CD4-positive, alpha-beta T cell treated with Interferon gamma for 1 hour (primary cell): Measurements from ENCODE around the gene MAP1LC3A.
A peak's percentile ranks its signal among the peaks of the same experiment; 100 is the strongest.
"Not testable (repeated sequence)": the region's sequence is repeated elsewhere in the genome, so short reads cannot be mapped to it uniquely, and the experiment has no call there.

Source experiments
- DNase-seq: peaks from one replicate; pipeline ENCODE4 v3.0.0-alpha.2; 2020

MAP1LC3A gene

GRCh38 chr20:34558320-34559218 lies at the start of gene MAP1LC3A:
Gene MAP1LC3A (plus strand): TSS chr20:34558718. CDS start chr20:34558869, 151 bp downstream.
- DNase-seq: peak; percentile 96

- DNase-seq: no peak
These were observed 47.9 kb upstream of the MAP1LC3A start for GRCh38 chr20:34510575-34510974.

DNA sequence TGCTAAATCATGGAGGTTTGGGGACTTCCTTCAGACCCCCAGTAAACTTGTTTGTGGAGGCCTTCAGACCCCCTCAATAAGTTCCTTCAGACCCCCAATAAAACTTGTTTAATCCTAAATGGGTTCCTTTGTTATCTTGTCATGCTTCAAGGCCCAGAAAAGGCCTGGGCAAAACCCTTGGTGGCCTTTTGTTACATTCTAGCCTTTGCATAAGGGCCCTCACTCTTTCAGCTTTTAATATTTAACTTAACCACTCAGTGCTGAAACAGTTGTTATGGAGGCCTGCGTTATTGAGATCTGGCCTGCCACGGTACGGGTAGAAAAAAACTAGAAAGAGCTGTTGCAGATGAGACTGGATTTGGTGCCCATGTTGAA lies 46.6 kb upstream of the MAP1LC3A start:
- DNase-seq: no peak

GRCh38 chr20:34512266-34512954 lies 46.1 kb upstream of the MAP1LC3A start:
- no peak for DNase-seq

DNA sequence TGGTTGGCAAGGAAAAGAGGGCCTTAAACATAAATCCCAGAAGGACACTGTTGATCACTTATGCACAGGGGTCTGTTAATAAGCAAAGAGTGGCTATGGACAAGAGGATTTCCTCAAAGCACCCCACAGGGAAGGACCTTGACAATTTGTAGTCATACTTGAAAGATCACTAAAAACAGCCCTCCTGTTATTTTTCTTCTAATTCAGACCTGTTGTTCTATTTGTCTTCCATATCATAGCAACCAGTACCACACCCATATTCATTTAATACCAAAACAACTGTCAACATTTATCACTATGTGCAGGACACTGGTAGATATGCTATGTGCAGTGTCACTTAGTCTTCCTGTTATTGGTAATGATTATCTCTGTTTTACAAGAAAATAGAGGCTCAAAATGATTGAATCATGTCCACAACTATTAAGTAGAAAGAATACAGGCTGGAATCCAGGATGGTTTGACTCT lies 45.5 kb upstream of the MAP1LC3A start:
- no peak for DNase-seq

DNA sequence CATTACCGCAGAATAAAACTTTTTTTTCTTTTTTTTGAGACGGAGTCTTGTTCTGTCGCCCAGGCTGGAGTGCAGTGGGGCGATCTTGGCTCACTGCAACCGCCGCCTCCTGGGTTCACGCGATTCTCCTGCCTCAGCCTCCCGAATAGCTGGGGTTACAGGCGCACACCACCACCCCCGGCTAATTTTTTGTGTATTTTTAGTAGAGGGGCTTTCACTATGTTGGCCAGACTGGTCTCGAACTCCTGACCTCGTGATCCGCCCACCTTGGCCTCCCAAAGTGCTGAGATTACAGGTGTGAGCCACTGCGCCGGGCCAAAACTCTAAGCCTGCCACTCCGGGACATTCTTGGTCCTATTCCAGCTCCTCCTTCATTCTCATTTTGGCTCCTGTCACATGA lies 44.5 kb upstream of the MAP1LC3A start:
- DNase-seq: not testable (repeated sequence)

DNA sequence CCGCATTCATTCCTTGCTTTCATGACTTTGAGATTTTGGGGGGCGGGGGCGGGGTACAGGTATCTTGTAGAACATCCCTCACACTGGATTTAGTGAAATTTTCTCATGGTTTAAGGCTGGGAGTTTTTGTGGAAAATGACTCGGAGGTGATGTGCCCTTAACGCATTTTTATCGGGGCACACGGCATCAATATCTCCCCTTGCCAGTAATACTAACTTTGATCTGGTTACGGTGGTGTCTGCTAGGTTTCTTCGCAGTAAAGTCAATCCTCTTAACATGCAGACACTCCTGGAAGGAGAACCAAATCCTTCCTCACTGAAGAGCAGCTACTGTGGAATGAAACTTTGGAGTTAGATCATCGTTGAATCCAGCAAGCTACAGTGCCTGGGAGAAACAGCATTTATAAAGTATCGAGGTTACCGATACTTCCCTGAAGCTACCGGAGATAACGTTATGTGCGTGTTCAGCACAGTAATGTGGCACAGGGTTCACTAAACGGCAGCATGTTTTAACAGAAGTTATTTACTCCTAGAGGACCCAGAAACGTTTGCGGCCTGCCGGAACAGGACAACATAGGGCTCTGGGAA lies 43.5 kb upstream of the MAP1LC3A start:
- no peak for DNase-seq

GRCh38 chr20:34515484-34516246 lies 42.9 kb upstream of the MAP1LC3A start:
- peak; percentile 56 for DNase-seq

GRCh38 chr20:34516247-34517113 lies 42.0 kb upstream of the MAP1LC3A start, which contains the start of gene DYNLRB1:
Gene DYNLRB1 (plus strand): TSS chr20:34516422. CDS start chr20:34516459, 37 bp downstream.
- peak; percentile 91 for DNase-seq

- no peak for DNase-seq
These were observed 41.4 kb upstream of the MAP1LC3A start for GRCh38 chr20:34517114-34517505.

- DNase-seq: not testable (repeated sequence)
These were observed 39.7 kb upstream of the MAP1LC3A start for GRCh38 chr20:34518863-34519262.

DNA sequence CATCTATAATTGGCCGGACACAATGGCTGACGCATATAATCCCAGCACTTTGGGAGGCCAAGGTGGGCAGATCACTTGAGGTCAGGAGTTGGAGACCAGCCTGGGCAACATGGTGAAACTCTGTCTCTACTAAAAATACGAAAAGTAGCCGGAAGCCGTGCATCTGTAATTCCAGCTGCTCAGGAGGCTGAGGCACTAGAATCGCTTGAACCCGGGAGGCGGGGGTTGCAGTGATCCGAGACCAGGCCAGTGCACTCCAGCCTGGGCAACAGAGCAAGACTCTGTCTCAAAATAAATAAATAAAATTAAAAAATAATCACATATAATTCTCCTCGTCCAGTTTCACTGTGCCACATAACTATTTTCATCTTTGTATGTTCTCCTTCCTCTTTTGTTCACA lies 38.7 kb upstream of the MAP1LC3A start:
- not testable (repeated sequence) for DNase-seq

DNA sequence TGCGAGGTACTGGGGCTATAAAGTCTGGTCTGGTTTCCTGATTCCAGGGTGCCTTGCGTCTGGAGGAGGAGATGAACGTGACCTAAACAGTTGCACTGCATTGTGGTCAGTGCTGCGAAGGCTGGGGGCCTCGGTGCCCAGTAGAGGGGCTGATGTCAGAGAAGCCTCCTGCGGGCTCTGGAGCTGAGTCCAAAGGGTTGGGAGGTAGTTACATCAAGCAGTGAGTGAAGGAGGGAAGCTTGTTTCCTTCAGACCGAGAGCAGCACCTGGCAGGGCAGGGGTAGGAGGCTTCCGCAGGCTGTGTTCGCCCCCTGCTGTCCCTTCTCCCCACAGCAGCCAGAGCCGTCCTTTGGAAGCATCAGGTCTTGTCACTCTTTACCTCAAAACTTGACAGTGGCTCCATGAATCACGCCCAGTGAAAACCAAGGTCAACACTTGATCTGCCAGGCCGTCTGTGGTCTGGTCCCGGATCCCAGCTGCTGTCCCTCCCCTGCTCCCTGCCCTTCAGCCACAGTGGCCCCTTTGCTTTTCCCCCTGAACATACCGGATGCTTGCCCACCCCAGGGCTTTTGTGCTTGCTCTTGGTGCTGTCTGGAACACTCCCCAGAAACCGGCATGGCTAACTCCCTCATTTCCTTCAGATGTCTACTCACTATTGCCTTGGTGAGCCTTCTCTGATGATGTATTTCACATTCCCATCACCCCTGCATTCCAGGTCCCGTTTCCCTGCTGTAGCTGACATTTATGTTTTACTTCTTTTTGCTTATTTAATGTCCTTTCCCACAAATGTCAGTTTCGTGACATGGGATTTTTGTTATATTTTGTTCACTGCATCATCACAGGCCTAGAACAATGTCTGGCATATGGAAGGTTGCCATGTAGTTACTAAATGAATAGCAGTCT lies 35.3 kb upstream of the MAP1LC3A start:
- DNase-seq: peak; percentile 40

GRCh38 chr20:34524426-34524825 lies 34.1 kb upstream of the MAP1LC3A start:
- no peak for DNase-seq

GRCh38 chr20:34525342-34525708 lies 33.2 kb upstream of the MAP1LC3A start:
- DNase-seq: no peak

- DNase-seq: no peak
These were observed 32.7 kb upstream of the MAP1LC3A start for GRCh38 chr20:34525709-34526416.

- DNase-seq: no peak
These were observed 32.1 kb upstream of the MAP1LC3A start for GRCh38 chr20:34526466-34526865.

DNA sequence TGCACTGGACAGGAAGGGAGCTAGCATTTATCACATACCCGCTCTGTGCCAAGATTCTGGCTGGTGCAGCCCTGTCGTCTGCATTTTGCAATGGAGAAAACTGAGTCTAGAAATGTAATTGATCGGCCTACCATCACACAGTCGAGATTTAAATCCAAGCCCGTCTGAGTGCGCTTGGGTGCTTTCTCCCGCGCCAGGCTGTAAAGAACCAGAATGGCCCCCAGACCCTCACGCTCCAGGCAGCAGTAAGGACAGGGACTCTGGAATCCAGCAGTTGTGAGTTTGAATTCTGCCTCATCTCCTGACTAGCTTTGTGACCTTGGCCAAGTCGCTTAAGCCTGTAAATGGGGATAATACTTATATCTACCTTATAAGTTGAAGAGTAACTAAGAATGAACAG lies 31.5 kb upstream of the MAP1LC3A start:
- no peak for DNase-seq

DNA sequence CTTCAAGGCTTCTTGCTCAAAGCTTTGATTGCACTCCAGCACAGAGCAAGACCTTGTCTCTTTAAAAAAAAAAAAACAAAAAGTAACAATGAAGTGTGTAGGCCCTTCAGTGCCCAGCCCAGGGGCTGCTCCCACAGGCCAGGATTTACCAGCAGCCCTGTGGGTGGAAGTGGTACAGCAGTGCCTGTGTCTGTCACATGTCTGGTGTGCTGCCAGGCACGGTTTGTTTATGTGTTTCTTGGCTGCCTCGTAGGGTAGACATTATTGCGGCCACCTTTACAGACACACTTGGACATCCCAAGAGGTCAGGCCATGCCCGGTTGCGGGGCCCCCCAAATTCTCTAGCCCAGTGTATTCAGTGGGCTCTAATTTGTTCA lies 29.6 kb upstream of the MAP1LC3A start:
- DNase-seq: no peak

DNA sequence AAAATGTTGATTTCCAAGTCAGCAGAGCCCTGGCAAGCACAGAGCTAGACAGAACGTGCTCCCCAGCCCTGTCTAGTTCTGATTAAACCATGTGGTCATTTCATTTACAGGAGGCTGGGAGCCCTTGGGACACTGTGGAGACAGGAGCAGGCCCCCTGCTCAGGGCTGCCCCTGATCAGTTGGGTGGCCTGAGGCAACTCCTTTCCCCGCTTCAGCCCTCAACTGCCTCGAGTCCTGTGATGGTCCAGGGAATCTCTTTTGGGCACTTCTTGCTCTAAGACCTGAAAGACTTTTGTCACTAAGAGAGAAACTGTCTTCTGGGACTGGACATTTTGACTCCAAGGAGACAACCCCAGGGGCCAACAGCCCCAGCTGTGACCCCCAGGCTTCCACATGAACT lies 28.8 kb upstream of the MAP1LC3A start:
- DNase-seq: no peak
